Measurements from ENCODE around the gene MXRA8.

GRCh38 chr1:1374929-1375662 lies 16.7 kb upstream of the MXRA8 start, which contains the start of gene AURKAIP1:
- TF ChIP-seq, protein P1, sequence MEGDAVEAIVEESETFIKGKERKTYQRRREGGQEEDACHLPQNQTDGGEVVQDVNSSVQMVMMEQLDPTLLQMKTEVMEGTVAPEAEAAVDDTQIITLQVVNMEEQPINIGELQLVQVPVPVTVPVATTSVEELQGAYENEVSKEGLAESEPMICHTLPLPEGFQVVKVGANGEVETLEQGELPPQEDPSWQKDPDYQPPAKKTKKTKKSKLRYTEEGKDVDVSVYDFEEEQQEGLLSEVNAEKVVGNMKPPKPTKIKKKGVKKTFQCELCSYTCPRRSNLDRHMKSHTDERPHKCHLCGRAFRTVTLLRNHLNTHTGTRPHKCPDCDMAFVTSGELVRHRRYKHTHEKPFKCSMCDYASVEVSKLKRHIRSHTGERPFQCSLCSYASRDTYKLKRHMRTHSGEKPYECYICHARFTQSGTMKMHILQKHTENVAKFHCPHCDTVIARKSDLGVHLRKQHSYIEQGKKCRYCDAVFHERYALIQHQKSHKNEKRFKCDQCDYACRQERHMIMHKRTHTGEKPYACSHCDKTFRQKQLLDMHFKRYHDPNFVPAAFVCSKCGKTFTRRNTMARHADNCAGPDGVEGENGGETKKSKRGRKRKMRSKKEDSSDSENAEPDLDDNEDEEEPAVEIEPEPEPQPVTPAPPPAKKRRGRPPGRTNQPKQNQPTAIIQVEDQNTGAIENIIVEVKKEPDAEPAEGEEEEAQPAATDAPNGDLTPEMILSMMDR (IDR thresholded peaks at IDR 0.05), result peak; percentile 23 to 48 (median 34)
- TF ChIP-seq POLR2A (IDR thresholded peaks at IDR 0.05), result peak; percentile 61
